ENCODE measurements around the gene PPP2R2D.

Gene PPP2R2D

DNA sequence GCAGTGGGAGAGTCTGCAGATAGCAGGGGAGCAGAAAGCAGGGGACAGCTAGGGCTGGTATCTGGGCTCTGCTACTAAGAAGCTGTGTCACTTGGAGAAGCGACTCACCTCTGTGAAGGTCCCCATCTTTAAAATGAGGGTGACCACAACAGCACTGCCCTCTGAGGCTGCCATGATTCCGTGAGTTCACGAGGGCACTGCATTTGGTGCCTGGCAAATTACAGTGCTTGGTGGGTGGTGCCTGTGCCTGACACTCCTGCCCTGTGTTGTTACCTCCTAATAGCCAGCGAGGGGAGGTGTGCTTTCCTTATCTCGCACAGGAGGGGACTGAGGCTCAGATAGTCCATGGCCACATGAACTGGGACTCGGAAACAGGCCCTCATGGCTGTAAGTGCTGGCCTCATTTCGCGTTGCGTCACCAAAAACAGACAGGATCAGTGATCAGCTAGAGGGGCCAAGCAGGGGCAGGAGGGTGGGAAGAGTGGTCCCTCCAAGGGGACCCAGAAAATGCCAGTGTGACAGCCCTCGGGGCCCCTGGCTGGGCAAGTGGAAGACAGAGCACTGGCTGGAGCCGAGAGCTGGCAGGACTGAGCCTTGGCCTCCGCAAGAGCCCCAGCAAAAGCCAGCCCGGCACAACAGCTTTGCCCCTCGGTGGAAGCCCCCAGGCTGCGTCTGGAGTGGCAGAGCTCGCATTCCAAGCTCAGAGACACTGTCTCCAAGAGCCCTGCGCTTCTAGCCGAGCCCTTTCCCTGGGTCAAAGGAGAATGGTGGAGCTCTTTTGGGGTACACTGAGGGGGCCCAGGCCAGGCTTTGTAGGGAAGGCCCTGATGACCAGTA is 98.3 kb downstream of the PPP2R2D start:
- no peak for DNase-seq (ENCODE audit: low read depth)

DNA sequence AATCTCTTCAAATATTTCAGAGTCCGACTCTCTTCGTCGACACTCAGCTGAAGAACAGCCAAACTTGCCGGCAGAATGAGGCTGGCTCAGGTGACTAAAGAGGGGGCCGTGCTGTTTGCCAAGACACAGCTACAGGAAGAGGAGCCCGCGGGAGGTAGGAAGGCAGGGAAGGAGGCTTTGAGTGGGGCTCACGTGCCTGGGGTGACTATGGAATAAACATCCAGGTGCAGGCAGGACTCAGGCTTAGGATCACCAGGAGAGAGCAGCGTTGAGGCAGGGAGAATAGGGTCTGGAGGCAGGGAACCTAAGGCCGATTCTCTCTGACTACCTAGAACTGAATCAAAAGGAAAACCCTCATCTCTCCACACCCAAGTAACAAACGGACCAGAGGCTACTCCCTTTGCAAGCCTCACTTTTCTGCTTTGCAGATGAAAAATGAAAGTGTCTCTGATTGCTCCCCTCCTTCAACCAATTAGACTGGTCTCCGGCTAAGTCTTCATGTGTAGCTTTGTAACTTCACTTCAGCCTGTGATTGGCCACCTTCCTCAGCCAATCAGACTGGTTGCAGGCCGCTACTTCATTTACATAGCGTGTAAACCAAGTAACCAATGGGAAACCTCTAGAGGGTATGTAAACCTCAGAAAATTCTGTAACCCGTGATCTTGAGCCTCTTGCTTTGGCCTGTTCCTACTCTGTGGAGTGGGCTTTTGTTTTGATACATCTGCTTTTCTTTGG is 100.6 kb downstream of the PPP2R2D start:
- DNase-seq (ENCODE audit: low read depth), result no peak

DNA sequence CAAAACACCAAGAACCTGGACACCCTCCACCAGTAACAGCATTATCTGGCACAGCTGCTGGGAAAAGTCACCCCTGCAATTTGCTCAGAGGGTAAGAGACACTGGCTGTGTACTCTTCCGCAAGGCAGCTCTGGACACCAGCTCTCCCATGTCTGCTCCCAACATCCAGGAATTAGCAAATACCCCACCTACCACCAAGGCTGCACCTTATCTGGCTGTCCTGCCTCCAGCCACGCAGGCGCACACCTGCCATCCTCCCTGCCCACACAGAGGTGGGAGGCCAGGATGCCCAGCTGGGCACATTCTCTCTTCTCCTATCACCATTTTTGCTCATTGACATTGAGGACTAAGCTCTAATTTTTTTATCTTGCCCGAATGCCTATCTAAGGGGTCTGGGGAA is 101.2 kb downstream of the PPP2R2D start:
- DNase-seq (ENCODE audit: low read depth), result no peak

DNA sequence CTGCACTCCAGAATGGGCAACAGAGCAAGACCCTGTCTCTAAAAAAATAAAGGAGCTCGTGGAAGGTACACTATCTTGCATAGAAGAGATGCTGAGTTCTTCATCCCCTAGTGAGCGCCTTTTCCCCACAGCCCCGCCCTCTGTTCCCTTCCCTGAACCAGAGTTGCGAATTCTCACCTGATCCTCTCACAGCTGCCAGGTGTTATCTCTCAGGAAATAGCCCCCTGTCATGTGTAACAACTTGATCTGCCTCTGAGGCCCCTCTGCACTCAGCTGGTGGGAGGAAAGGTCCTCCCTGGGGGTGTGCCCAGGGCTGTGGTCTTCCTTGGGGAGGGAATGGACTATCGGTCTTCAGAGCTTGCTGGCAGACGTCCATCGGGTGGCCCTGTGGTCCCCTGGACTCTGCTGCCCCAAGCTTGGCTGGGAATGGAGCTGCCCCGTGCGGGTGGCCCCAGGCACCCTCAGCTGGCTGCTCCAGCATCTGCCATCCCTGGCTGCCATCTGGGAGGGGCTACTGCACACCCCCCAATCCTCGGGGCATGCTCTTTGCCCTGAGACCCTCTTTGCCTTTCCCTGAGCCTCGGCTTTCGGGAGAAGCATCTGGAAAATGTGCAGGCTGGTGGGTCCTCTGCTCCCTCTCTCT is 102.6 kb downstream of the PPP2R2D start:
- no peak for DNase-seq (ENCODE audit: low read depth)

DNA sequence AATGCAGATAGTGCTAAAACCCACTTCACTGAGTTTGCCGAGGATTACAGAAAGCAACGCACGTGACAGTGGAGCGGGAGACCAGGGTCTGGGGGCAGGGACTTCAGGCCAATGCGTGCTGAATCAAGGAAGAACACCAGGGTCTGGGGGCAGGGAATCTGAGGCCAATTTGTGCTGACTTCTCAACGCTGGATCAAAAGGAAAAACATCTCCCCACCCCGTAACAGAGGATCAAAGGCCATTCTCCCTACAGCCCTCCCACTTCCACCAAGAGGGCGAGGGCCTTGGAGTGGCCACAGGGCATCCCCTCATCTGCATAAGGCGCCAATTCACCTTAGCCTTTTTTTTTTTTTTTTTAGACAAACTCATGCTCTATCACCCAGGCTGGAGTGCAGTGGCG is 103.2 kb downstream of the PPP2R2D start:
- no peak for DNase-seq (ENCODE audit: low read depth)

DNA sequence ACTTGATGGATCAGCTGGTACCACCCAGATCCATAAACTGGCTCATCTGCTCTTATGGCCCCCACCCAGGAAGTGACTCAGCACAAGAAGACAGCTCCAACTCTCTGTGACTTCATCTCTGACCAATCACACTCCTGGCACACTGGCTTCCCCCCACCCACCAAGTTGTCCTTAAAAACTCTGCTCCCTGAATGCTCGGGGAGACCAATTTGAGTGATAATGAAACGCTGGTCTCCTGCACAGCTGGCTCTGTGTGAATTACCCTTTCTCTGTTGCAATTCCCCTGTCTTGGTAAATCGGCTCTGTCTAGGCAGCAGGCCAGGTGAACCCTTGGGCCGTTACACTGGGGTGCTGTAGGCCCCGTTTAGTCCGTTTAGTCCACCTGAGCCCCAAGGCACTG is 104.3 kb downstream of the PPP2R2D start:
- no peak for DNase-seq (ENCODE audit: low read depth)

DNA sequence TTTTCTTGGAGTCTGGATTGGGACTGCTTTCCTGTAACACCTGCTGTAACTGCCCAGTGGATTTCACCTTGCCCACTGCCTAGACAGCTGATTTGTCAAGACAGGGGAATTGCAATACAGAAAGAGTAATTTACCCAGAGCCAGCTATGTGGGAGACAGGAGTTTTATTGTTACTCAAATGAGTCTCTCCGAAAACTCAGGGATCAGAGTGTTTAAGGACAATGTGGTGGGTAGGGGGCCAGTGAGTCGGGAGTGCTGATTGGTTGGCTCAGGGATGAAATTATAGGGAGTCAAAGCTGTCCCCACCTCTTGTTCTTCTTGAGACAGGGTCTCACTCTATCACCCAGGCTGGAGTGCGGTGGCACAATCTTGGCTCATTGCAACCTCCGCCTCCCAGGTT is 106.2 kb downstream of the PPP2R2D start:
- no peak for DNase-seq (ENCODE audit: low read depth)

DNA sequence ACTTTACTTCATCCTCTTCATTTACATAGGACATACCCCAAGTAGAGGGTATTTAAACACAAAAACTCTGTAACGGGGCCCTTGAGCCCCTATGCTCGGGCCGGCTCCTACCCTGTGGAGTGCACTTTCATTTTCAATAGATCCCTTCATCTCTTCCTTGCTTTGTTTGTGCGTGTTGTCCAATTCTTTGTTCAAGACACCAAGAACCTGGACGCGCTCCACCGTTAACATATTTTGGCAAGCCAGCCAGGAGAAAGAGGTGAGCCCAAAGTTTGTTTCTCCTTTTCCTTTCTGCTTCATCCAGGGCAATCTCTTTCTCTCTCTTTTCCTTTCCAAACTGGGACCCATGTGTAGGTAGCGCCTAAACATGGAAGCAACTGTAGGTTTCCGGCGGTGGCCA is 106.9 kb downstream of the PPP2R2D start:
- no peak for DNase-seq (ENCODE audit: low read depth)

Data from stimulated activated CD8-positive, alpha-beta memory T cell treated with anti-CD3 and anti-CD28 coated beads, Interleukin-4, amount 100 ng/mL, for 24 hours (primary cell).